CD4-positive, alpha-beta T cell treated with Interleukin-4 for 4 hours (primary cell): ENCODE measurements around the gene NDUFA6.

Experiments
- DNase-seq: peaks from one replicate; pipeline ENCODE4 v3.0.0-alpha.2; 2020

NDUFA6 gene

DNA sequence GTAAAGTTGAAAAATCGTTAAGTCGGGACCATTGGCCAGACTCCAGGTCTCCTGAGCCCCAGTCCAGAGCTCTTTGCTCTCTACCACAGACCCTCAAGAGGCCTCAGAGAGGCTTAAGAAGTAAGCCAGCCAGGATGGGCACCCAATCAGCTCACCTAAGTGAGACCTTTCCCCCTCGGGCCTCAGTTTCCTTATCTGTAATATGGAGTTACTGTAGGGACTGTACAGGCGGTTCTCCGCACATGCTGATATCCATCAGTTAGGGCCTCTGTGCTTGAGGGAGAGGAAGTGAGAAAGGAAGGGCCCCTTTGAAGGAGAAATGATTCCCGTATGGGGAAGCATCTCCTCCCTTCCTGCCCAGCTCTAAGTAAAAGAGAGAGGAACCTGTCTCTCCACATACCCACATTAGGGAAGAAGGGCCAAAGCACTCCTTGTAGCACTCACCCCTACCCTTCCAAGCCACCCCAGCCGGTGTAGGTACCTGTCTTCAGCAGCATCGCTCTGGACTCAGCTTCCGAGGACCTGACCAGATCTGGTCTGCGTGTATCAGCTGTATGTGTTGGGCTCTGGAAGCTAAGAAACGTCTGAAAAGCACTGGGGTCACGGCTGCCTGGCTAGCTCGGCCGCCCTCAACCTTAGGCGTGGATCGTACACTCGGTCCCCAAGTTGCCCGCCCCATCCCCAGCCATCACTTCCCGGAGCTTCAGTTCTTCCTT is 20.6 kb downstream of the NDUFA6 start:
- peak; percentile 14 for DNase-seq

DNA sequence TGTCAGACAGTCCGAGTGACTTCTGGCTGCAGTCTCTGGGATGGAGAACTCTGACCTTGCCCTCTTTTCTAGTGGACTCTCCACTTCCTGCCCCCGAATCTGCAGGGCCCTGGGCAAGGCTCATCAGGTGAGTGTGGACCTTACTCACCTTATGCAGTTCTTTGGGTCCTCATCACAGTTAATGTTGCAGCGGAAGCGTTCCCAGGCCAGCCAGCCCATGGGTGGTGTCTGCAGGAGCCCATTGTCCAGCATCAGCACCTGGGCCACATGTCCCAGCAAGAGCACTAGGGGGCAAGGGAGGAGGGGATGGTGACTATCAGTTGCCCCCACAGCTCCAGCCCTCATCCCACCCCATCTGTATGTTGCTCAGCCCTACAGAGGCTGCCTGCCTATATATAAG is 22.3 kb downstream of the NDUFA6 start:
- DNase-seq: no peak

DNA sequence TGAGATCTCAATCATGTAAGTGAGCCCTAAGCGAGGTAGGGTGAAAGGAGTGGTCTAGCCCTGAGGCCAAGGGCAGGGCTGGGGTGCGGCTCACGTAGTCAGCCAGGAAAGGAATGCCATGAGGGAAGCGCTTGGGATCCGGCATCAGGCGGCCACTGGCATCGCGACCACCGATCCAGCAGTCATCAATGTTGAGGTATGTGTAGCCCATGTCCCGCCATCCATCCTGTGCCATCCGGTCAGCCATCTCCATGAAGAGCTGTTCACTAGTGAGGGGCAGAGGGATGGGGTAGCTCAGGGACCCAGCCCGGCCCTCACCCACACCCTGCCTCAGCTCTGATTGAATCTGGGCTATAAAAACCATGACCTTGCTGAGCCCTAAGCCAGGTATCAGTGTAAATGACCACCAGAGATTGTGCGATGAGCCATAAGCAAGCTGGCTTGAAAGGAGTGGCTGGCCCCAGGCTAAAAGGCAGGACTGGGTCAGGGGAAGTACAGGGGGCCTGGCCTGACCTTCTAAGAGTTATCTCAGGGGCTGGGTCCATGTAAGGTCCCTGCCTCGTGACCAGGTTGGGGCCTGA is 22.8 kb downstream of the NDUFA6 start:
- no peak for DNase-seq

DNA sequence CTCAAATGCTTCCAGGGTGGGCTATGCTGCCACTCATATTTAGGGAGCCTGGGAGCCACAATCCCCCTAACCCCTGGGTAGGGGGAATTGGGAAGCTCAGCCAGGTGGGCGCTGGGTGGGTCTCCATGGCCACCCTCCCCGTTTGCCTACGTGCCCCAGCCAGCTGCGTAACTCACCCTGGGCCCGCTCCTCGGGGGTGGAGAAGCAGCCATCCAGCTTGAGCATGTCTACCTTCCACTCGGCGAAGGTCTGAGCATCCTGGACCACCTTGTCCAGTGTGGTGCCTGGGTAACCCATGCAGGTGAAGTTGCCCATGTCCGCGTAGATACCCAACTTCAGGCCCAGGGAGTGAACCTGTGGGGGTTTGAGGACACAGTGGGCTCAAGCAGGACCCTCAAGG is 23.6 kb downstream of the NDUFA6 start:
- DNase-seq: no peak

DNA sequence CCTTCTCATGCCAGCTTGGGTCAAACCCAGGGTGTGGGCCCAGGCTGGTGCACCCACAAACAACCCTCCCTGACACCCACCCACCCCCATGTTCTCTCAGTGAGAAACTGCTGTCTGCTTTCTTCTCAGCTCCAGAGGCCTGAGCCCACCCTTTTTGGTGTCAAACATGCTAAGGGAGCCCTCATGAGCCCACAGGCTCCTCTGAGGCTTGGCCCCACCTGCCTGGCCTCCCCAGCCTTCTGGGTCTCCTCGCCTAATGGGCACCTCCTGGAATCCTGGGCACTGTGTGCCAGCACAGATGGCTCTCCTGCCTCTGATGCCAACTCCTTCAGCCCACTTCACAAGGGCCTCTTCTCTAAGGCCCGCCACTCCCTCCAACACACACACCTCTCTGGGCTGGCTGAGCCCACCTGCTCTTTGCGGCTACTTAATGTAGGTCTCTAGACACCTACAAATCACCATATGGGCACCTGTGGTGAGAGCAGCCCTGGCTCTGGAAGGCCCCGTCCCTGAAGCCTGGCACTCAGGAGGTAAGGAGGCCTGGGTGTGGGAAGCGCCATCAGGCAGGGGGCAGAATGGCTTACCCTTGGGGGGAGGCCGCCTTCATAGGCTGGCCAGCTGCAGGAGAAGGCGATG is 24.3 kb downstream of the NDUFA6 start:
- no peak for DNase-seq

DNA sequence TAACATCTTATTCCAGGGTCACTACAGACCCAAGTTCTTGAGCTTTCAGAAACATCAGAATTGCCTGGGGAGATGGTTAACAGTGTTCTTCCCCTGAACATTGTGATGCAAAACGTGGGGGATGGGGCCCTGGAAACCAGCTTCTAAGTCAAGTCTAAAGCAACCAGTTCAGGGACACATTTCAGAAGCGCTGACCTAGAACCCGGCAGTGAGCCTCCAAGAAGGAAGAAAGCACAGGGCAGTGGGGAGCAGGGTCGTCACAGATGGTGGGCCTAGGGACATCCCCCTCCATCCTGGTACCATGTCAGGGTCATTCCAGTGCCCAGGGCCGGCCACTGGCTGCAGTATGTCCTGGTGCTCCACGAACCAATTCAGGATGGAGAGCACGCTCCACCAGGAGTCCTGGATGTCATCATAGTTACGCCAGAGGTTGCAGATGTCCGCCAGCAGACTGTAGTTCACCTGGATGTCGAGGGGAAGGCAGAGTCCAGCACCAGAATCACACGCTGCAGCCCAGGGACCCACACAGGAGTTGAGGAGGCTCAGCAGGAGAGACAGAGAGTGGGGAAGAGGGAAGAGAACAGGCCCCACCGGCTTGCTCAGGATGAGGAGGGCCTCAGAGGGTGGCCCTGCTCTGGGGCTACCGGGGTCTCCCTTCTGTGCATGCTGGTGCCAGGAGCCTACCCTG is 25.0 kb downstream of the NDUFA6 start:
- DNase-seq: no peak

DNA sequence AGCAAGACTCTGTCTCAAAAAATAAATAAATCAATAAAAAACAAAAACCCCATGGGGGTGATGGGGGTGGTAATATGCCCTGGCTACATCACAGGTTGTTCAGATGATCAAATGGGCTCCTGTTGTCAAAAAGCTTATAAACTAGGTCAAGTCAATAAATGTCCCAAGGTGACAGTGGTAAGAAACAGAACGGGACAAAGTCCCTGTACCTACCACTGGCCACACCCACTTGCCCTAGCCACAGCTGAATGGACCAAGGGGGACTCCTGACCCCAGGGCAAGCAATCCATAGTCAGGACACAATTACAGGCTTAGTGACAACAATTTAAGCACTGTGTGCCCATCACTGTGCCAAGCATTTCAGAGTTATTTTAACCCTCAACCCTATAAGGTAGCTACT is 25.9 kb downstream of the NDUFA6 start:
- no peak for DNase-seq

DNA sequence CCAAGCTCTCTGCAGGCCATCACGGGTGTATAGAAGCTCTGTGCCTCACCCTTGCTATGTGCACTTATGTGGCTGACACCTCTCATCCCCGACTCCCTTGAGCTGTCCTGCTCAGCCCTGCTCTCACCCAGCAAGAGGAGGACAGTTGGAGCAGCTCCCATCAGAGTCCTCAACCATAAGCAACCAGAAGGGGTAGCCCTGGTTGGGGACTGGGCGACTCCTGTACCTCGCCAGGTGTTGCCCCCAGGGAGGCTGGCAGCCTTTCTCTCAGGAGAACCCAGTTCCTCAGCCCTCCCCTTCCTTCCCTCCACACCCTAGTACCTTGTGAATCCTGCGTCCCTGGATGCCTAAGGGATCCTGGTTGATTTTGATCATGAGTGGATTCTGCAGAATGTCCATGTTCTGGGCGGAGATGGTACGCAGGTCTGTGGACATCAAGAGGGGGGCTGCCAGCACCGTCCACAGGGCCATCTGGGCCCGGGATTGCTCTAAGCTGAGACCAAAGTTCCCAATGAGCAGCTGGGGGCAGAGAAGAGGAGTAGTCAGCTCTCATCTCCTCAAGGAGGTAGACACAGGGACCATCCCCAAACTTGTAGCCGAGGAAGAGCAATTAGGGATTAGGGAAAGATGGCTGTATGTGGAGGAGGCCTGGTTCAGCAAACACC is 27.9 kb downstream of the NDUFA6 start:
- DNase-seq: no peak

DNA sequence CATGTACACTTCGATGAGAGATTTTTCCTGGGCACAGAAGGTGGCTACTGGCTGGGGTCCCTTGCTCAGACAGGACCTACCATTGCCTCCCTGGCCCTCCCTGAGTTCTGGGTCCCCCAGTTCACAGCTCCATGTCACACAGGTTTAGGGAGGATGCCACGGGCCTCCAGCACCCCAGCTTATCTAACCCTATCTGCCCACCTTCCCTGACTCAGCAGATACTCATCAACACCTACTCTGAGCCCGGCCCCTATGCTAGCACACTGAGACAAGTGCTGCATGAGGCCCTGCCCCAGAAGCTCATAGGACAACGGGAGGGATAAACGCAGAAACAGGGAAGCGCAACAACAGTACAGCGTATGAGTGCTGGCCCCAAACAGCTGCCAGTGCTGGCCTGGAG is 29.5 kb downstream of the NDUFA6 start:
- DNase-seq: no peak

DNA sequence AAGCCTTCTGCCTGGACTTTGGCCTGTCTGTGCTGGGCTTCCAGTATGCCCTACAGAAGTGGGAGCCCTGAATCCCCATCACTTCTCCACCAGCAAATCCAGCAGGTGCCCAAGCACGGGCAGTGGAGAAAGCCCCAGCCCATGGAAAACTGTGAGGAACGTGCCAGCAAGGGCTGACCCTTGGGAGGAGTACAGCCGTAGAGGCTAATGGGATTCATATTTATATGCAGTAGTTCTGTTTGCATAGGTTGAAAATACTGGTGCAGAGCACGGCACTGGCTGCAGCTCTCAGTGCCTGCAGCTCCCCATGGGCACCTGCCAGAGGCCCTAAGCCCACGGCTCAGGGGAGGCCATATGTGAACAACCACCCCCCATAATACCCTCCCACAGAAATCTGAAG is 30.1 kb downstream of the NDUFA6 start:
- DNase-seq: no peak

DNA sequence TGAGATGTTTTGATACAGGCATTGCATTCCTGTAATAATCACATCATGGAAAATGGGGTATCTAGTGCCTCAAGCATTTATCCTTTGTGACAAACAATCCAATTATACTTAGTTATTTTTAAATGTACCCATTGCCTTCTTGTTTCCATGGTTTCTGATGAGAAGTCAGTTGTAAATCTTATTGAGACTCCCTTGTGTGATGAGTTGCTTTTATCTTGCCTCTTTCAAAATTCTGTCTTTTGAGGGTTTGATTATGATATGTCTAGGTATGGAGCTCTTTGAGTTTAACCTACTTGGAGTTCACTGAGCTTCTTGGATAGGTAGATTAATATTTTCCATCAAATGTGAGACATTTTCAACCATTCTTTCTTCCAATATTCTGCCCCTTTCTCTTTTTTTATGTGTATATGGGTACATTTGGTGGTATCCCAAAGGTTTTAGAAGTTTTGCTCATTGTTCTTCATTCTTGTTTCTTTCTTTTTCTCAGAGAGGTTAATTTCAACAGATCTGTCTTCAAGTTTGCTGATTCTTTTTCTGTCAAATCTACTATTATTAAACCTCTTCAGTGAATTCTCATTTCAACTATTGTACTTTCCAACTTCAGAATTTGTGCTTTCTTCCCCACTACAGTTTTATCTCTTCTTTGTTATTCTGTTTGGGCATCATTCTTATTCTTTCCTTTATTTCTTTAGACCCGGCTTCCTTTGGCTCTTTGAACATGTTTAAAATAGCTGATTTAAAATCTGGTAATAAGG is 33.6 kb downstream of the NDUFA6 start:
- DNase-seq: no peak

DNA sequence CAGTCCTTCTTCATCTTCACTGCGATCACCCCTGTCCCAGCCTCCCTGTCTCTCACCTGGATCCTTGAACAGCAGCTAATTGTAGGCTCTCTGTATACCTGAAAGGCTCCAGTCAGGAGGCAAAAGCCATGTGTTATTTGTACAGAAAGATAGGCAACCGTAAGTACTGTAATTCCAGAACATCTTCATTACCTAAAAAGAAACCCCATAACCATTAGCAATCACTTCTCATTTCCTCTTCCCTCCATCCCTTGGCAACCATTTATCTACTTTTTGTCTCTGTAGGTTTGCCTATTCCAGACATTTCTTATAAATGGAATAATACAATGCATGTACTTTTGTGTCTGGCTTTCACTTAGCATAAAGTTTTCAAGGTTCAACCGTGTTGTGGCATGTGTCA is 37.8 kb downstream of the NDUFA6 start:
- DNase-seq: no peak

DNA sequence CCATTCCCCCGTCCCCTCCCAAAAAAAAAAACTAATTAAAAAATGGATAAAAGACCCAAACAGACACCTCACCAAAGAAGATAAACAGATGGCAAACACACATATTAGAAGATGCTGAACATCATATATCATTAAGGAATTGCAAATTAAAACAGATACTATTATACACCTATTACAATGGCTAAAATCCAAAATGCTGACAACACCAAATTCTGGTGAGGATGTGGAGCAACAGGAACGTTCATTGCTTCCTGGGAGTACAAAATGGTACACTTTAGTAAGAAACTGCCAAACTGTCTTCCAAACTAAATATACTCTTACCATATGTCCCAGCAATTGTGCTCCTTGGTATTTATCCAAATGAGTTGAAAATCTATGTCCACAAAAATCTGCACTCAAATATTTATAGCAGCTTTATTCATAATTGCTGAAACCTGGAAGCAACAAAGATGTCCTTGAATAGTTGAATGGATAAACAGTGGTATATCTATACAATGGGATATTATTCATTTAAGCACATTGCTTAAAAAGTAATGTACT is 39.9 kb downstream of the NDUFA6 start:
- DNase-seq: no peak

DNA sequence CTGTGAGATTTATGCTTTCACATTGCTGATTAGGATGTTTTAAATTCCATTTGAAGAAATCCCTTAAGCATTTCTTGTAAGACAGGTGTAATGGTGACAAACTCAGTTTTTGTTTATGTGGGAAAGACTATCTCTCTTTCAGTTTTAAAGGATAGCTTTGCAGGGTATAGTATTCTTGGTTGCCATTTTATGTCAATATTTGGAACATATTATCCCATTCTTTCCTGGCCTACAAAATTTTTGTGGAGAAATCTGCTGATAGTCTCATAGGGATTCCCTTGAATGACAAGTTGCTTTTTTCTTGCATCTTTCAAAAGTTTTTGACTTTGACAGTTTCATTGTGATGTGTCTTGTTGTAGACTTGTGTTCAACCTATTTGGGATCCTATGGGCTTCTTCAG is 48.8 kb downstream of the NDUFA6 start:
- DNase-seq: no peak

DNA sequence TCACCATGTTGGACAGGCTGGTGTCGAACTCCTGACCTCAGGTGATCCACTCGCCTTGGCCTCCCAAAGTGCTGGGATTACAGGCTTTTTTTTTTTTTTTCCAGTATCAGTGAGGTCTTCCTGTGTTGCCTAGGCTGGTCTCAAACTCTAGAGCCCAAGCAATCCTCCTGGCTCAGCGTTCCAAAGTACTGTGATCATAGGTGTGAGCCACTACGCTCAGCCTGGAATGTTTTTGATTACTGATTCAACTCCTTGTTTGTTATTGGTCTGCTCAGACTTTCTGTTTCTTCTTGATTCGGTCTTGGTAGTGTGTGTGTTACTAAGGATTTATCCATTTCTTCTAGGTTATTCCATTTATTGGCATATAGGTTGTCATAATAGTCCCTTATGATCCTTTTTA is 51.3 kb downstream of the NDUFA6 start:
- DNase-seq: no peak
